H9 (cell line): Measurements from ENCODE around the gene CDH13. TPM values are rescaled to one million over a fixed set of nuclear protein-coding genes. Genes with fewer than 3 reads are reported as not detected.

Experiments used
- DNase-seq: peaks from one replicate; pipeline ENCODE4 v3.0.0-alpha.2; 2017
- H2AFZ ChIP-seq: one replicate; pipeline ENCODE4 v1.6.1; 2013; ENCODE audit warnings: mild to moderate bottlenecking, low read length, control low read depth, moderate library complexity
- H2AK5ac ChIP-seq: 2 replicates; pipeline ENCODE4 v1.6.1; 2013; ENCODE audit warnings: low read length, control low read depth, mixed read lengths; ENCODE audit not compliant: insufficient read length
- H2BK120ac ChIP-seq: one replicate; pipeline ENCODE4 v1.6.1; 2013; ENCODE audit warnings: low read depth, mild to moderate bottlenecking, low read length, control low read depth, inconsistent platforms; ENCODE audit not compliant: poor library complexity, severe bottlenecking
- H2BK12ac ChIP-seq: 2 replicates; pipeline ENCODE4 v1.6.1; 2013; ENCODE audit warnings: low read length, control low read depth, mixed read lengths, low read depth; ENCODE audit not compliant: insufficient read length
- H2BK15ac ChIP-seq: 2 replicates; pipeline ENCODE4 v1.6.1; 2013; ENCODE audit warnings: low read depth, low read length, control low read depth
- H2BK20ac ChIP-seq: one replicate; pipeline ENCODE4 v1.6.1; 2013; ENCODE audit warnings: low read depth, mild to moderate bottlenecking, low read length, control low read depth, inconsistent platforms; ENCODE audit not compliant: poor library complexity, severe bottlenecking
- H2BK5ac ChIP-seq: 2 replicates; pipeline ENCODE4 v1.6.1; 2013; ENCODE audit warnings: low read length, control low read depth, mixed read lengths; ENCODE audit not compliant: insufficient read length
- H3K14ac ChIP-seq: 2 replicates; pipeline ENCODE4 v1.6.1; 2013; ENCODE audit warnings: low read length, control low read depth; ENCODE audit not compliant: insufficient read depth
- H3K18ac ChIP-seq: 2 replicates; pipeline ENCODE4 v1.6.1; 2013; ENCODE audit warnings: low read depth, mild to moderate bottlenecking, mixed read lengths, low read length, control low read depth; ENCODE audit not compliant: insufficient read length
- H3K23ac ChIP-seq: 2 replicates; pipeline ENCODE4 v1.6.1; 2013; ENCODE audit warnings: low read length, control low read depth, mixed read lengths, low read depth; ENCODE audit not compliant: insufficient read length
- H3K23me2 ChIP-seq: 2 replicates; pipeline ENCODE4 v1.6.1; 2013; ENCODE audit warnings: low read depth, mild to moderate bottlenecking, mixed read lengths, low read length, control low read depth; ENCODE audit not compliant: insufficient read length, poor library complexity, severe bottlenecking
- H3K27ac ChIP-seq: 2 replicates; pipeline ENCODE4 v1.5.1; 2013; ENCODE audit warnings: low read length, control low read depth, mixed read lengths, low read depth; ENCODE audit not compliant: insufficient read length
- H3K27me3 ChIP-seq: 2 replicates; pipeline ENCODE4 v1.6.1; 2013; ENCODE audit warnings: low read length, control low read depth, inconsistent platforms; ENCODE audit not compliant: insufficient read depth
- H3K4ac ChIP-seq: 2 replicates; pipeline ENCODE4 v1.6.1; 2013; ENCODE audit warnings: low read depth, mild to moderate bottlenecking, control low read depth, inconsistent platforms, low read length, moderate library complexity
- H3K4me1 ChIP-seq: 2 replicates; pipeline ENCODE4 v1.6.1; 2013; ENCODE audit warnings: low read length, control low read depth, inconsistent platforms; ENCODE audit not compliant: insufficient read depth
- H3K4me2 ChIP-seq: 2 replicates; pipeline ENCODE4 v1.6.1; 2013; ENCODE audit warnings: low read length, control low read depth, mixed read lengths; ENCODE audit not compliant: insufficient read length, insufficient read depth
- H3K56ac ChIP-seq: 2 replicates; pipeline ENCODE4 v1.6.1; 2013; ENCODE audit warnings: low read depth, mild to moderate bottlenecking, mixed read lengths, low read length, control low read depth; ENCODE audit not compliant: insufficient read length
- H3K79me1 ChIP-seq: 2 replicates; pipeline ENCODE4 v1.6.1; 2013; ENCODE audit warnings: low read depth, mild to moderate bottlenecking, moderate library complexity, low read length, control low read depth, inconsistent platforms; ENCODE audit not compliant: insufficient read depth, poor library complexity, severe bottlenecking
- H3K79me2 ChIP-seq: 2 replicates; pipeline ENCODE4 v1.6.1; 2013; ENCODE audit warnings: low read length, control low read depth, inconsistent platforms; ENCODE audit not compliant: insufficient read depth
- H3K9ac ChIP-seq: 2 replicates; pipeline ENCODE4 v1.6.1; 2013; ENCODE audit warnings: low read length, control low read depth, mixed read lengths; ENCODE audit not compliant: insufficient read length; ENCODE audit errors: extremely low read depth
- H3K9me3 ChIP-seq: one replicate; pipeline ENCODE4 v1.6.1; 2013; ENCODE audit warnings: low read depth, low read length, inconsistent platforms; ENCODE audit not compliant: control insufficient read depth
- H3T11ph ChIP-seq: one replicate; pipeline ENCODE4 v1.6.1; 2013; ENCODE audit warnings: mild to moderate bottlenecking, low read length, control low read depth, inconsistent platforms
- H4K20me1 ChIP-seq: one replicate; pipeline ENCODE4 v1.6.1; 2013; ENCODE audit not compliant: control insufficient read depth, insufficient read length, insufficient read depth
- H4K5ac ChIP-seq: 2 replicates; pipeline ENCODE4 v1.6.1; 2013; ENCODE audit warnings: low read depth, mild to moderate bottlenecking, mixed read lengths, low read length, control low read depth; ENCODE audit not compliant: insufficient read length
- H4K8ac ChIP-seq: replicated peaks from 2 replicates; pipeline ENCODE4 v1.6.1; 2013; ENCODE audit warnings: low read length, control low read depth, mixed read lengths, low read depth; ENCODE audit not compliant: insufficient read length
- H4K91ac ChIP-seq: 2 replicates; pipeline ENCODE4 v1.6.1; 2013; ENCODE audit warnings: low read depth, mild to moderate bottlenecking, moderate library complexity, mixed read lengths, low read length, control low read depth; ENCODE audit not compliant: insufficient read length
- H3K27ac Mint-ChIP-seq, 3 experiments: 2 replicates in 2 of 3; 3 replicates in 1 of 3; pipeline ENCODE4 v1.8.0; 2020 to 2021; ENCODE audit warnings: mixed read lengths in 3 of 3, mild to moderate bottlenecking in 1 of 3, moderate library complexity in 1 of 3
- H3K27me3 Mint-ChIP-seq: 2 replicates; pipeline ENCODE4 v1.8.0; 2021; ENCODE audit warnings: low read depth, mild to moderate bottlenecking, moderate library complexity, mixed read lengths
- H3K36me3 Mint-ChIP-seq, 3 experiments: 2 replicates in 2 of 3; 3 replicates in 1 of 3; pipeline ENCODE4 v1.8.0; 2020 to 2021; ENCODE audit warnings: low read depth in 3 of 3, mixed read lengths in 3 of 3; ENCODE audit not compliant: insufficient read depth in 1 of 3
- H3K4me1 Mint-ChIP-seq, 2 experiments: 2 replicates each; pipeline ENCODE4 v1.8.0; 2020; ENCODE audit warnings: mixed read lengths in 2 of 2
- H3K4me3 Mint-ChIP-seq, 2 experiments: 2 replicates in 1 of 2; 3 replicates in 1 of 2; pipeline ENCODE4 v1.8.0; 2020 to 2021; ENCODE audit warnings: mild to moderate bottlenecking in 2 of 2, mixed read lengths in 2 of 2, moderate library complexity in 1 of 2
- H3K9me3 Mint-ChIP-seq, 2 experiments: 2 replicates in 1 of 2; 3 replicates in 1 of 2; pipeline ENCODE4 v1.8.0; 2020; ENCODE audit warnings: mild to moderate bottlenecking in 2 of 2, mixed read lengths in 2 of 2, moderate library complexity in 1 of 2
- CTCF ChIP-seq: fragments of 200-600 bp; sonication (generic); conservative IDR thresholded peaks from 3 replicates; pipeline ENCODE4 v1.8.0; 2021; ENCODE audit warnings: antibody characterized with exemption, mild to moderate bottlenecking
- WGBS: extraction: QIAGEN DNeasy Blood & Tissue Kit; methylation state at CpG from one replicate; pipeline ENCODE4 v1.1.7; 2013; ENCODE audit warnings: missing lambda C conversion rate, low lambda C conversion rate, mixed read lengths; ENCODE audit not compliant: insufficient read length; ENCODE audit errors: extremely low coverage; 5-methylcytosine and 5-hydroxymethylcytosine counted together
- total RNA-seq: library from RNA; stranded (reverse); gene quantifications from 2 replicates; pipeline ENCODE4 v1.2.1, GENCODE V29; 2021

Gene CDH13
- total RNA-seq, 1 experiment from 2014 or later, result 1.5 TPM

DNA sequence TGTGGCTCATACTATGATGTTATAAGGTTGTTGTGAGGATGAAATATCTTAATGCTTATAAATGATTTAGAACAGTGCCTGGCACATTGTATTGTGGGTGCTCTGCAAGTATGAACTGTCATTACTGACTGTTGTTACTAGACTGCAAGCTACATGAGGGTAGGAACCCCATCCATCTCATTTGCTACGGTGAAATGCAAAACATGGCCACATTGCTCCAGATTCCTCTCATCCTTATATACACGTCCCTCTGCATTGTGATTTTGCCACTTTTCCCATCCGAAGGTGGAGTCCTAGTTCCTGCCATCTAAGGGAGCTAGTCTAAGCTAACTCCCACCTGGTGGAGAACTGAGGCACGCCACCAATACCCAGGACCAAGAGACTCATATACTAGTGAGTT lies 1210.8 kb downstream of the CDH13 start:
- Mint-ChIP-seq H3K9me3 (peaks cover 11 to 14% of the 10 kb centered on the region in 2 experiments), H3K36me3 (peaks cover 6 to 8% (median 8%) of the 10 kb centered on the region in 3 experiments), H3K4me1 (peaks cover 67 to 70% of the 10 kb centered on the region in 2 experiments), H3K27ac (peak overlapping the region in 2 of 3 experiments; percentile 74 to 88; a peak in 1 of 7 replicates), H3K27me3 (no peaks in the 10 kb centered on the region), H3K4me3 (no peak overlapping the region)
- no peak overlapping the region for H2BK20ac ChIP-seq
- no peaks in the 10 kb centered on the region for H3K79me1 ChIP-seq
- H2BK15ac ChIP-seq, result no peak overlapping the region
- no peak overlapping the region for H2AK5ac ChIP-seq
- H2BK5ac ChIP-seq, result no peak overlapping the region
- no peak for TF ChIP-seq CTCF
- no peak overlapping the region for H4K8ac ChIP-seq
- no peak overlapping the region for H2BK12ac ChIP-seq
- peaks cover 6% of the 10 kb centered on the region for H3K4me1 ChIP-seq
- no peak overlapping the region for H3T11ph ChIP-seq
- no peak overlapping the region for H3K56ac ChIP-seq
- H3K23ac ChIP-seq, result no peak overlapping the region
- H2AFZ ChIP-seq, result no peak overlapping the region
- H3K27ac ChIP-seq, result no peak overlapping the region
- no peak for DNase-seq
- no peaks in the 10 kb centered on the region for H3K23me2 ChIP-seq
- H3K14ac ChIP-seq, result no peak overlapping the region
- H3K9me3 ChIP-seq, result peaks cover 10% of the 10 kb centered on the region
- no peak overlapping the region for H2BK120ac ChIP-seq
- no CpG with 5 or more reads among the region's 4 CpGs for WGBS
- no peak overlapping the region for H3K9ac ChIP-seq
- no peak overlapping the region for H3K18ac ChIP-seq
- no peak overlapping the region for H4K5ac ChIP-seq
- H3K4ac ChIP-seq, result no peak overlapping the region
- H3K79me2 ChIP-seq, result no peaks in the 10 kb centered on the region
- H4K20me1 ChIP-seq, result no peaks in the 10 kb centered on the region
- no peaks in the 10 kb centered on the region for H3K27me3 ChIP-seq
- no peak overlapping the region for H3K4me2 ChIP-seq
- no peak overlapping the region for H4K91ac ChIP-seq
